Left lung (tissue), 10 donors: ENCODE data around the gene FAM151B. TPM values are rescaled to one million over a fixed set of nuclear protein-coding genes. Genes with fewer than 3 reads are reported as not detected.

Experiments used
- ATAC-seq: fragments of 200-7000 bp; cut with Tn5 transposase; one replicate; pipeline ENCODE4 v1.9.1; 2020; ENCODE audit warnings: moderate library complexity
- DNase-seq, 4 donors: peaks; one replicate each; pipeline ENCODE4 v3.0.0-alpha.2; 2013 to 2020
- H3K27ac ChIP-seq, 2 donors: fragments of 200-600 bp; sonication (generic) in 1 of 2; one replicate each; pipeline versions ENCODE4 v1.5.0 to v1.8.0; 2020 to 2021
- H3K27me3 ChIP-seq, 2 donors: fragments of 200-600 bp; sonication (generic) in 1 of 2; one replicate each; pipeline versions ENCODE4 v1.5.0 to v1.8.0; 2020 to 2021
- H3K36me3 ChIP-seq, 2 donors: fragments of 200-600 bp; sonication (generic) in 1 of 2; one replicate each; pipeline versions ENCODE4 v1.5.0 to v1.8.0; 2020 to 2021
- H3K4me1 ChIP-seq, 2 donors: fragments of 200-600 bp; one replicate each; pipeline ENCODE4 v1.8.0; 2021
- H3K4me3 ChIP-seq, 2 donors: fragments of 200-600 bp; sonication (generic) in 1 of 2; one replicate each; pipeline versions ENCODE4 v1.5.0 to v1.8.0; 2020 to 2021; ENCODE audit warnings: mild to moderate bottlenecking in 1 of 2
- H3K9me3 ChIP-seq, 2 donors: fragments of 200-600 bp; sonication (generic) in 1 of 2; one replicate each; pipeline versions ENCODE4 v1.5.0 to v1.8.0; 2020 to 2021
- intact Hi-C, 2 donors: fragments of 100-400 bp; cut with DNase I; formaldehyde crosslinking; loops; one replicate each; pipeline versions ENCODE4 v1.11.2 to v1.14.2; 2022
- polyA plus RNA-seq, 6 donors: library from polyadenylated mRNA; unstranded; fragments of 120-200 nt; gene quantifications; one replicate each; pipeline ENCODE4 v1.2.1, GENCODE V29; 2013; ENCODE audit not compliant: insufficient read length in 6 of 6
- total RNA-seq, 2 donors: library from RNA; stranded (reverse); fragmentation: NEBNext Ultra II Directional; extraction: Animal tissue kit (Norgen Biotek cat#: 25700); gene quantifications; one replicate each; pipeline ENCODE4 v1.2.1, GENCODE V29; 2021
- TF ChIP-seq, protein P1 (sequence below), 2 donors: fragments of 200-600 bp; sonication (generic) in 1 of 2; IDR thresholded peaks; one replicate each; pipeline versions ENCODE4 v1.5.0 to v1.8.0; 2021; ENCODE audit warnings: antibody characterized with exemption in 2 of 2
- donor health status: DM: no; HTN: yes; CAD: no.
- donor health status: DM: no; HTN: no; CAD: no.

Gene FAM151B
- total and polyA plus RNA-seq, 8 donors: 2.6 to 4.7 (median 3.0) TPM

DNA sequence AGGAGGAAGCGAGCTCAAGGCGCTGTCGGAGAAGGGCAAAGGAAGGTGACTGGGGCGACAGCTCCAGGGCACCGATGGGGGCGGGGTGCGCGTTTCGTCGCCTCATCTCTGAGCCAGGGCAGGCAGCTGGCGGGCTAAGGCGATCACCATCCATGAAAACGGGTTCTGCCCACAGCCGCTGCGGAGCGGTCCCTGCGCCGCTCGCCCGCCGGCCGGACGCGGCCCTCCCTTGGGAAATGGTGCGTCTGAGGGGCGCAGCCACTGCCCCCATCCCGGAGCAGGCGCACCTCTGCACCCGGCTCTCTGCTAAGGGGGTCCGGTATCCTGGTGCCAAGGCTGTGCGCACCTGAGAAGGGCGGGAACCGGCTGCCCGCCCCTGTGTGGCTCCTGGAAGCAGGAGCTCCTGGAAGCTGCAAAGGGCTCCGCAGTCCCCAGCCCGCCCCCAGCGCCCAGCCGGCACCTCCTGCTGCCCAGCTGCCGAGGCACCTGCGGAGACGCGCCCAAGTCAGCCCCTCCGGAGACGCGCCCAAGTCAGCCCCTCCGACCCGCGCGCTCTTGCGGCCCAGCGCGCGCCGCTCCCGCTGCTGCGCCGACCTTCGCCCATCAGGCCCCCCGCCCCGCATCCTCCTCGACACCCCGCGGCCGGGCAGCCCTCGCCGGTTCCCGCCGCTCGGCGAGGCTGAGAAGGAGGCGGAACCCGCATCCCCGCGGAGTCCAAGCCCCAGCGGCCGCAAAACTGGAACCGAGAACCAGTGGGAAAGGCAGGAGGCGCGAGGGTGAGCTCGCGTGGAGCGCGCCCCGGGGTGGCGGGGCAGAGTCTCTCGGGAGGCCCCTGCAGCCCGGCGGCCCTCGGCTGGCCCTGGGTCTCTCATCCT is 81.4 kb downstream of the FAM151B start:
- ATAC-seq (peak; percentile 32), DNase-seq (peak in 1 of 4 donors; percentile 87)
- H3K4me3 ChIP-seq: peak overlapping the region; percentile 29 to 58
- intact Hi-C loops: no loop called here
- no peak overlapping the region for H3K27ac ChIP-seq
- TF ChIP-seq, protein P1, sequence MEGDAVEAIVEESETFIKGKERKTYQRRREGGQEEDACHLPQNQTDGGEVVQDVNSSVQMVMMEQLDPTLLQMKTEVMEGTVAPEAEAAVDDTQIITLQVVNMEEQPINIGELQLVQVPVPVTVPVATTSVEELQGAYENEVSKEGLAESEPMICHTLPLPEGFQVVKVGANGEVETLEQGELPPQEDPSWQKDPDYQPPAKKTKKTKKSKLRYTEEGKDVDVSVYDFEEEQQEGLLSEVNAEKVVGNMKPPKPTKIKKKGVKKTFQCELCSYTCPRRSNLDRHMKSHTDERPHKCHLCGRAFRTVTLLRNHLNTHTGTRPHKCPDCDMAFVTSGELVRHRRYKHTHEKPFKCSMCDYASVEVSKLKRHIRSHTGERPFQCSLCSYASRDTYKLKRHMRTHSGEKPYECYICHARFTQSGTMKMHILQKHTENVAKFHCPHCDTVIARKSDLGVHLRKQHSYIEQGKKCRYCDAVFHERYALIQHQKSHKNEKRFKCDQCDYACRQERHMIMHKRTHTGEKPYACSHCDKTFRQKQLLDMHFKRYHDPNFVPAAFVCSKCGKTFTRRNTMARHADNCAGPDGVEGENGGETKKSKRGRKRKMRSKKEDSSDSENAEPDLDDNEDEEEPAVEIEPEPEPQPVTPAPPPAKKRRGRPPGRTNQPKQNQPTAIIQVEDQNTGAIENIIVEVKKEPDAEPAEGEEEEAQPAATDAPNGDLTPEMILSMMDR (IDR thresholded peaks at IDR 0.05): no peak
- H3K27me3 ChIP-seq: peaks cover 24 to 96% of the 10 kb centered on the region in 2 donors
- peaks cover 5 to 14% of the 10 kb centered on the region in 2 donors for H3K4me1 ChIP-seq
- no peaks in the 10 kb centered on the region for H3K36me3 ChIP-seq
- no peaks in the 10 kb centered on the region for H3K9me3 ChIP-seq

DNA sequence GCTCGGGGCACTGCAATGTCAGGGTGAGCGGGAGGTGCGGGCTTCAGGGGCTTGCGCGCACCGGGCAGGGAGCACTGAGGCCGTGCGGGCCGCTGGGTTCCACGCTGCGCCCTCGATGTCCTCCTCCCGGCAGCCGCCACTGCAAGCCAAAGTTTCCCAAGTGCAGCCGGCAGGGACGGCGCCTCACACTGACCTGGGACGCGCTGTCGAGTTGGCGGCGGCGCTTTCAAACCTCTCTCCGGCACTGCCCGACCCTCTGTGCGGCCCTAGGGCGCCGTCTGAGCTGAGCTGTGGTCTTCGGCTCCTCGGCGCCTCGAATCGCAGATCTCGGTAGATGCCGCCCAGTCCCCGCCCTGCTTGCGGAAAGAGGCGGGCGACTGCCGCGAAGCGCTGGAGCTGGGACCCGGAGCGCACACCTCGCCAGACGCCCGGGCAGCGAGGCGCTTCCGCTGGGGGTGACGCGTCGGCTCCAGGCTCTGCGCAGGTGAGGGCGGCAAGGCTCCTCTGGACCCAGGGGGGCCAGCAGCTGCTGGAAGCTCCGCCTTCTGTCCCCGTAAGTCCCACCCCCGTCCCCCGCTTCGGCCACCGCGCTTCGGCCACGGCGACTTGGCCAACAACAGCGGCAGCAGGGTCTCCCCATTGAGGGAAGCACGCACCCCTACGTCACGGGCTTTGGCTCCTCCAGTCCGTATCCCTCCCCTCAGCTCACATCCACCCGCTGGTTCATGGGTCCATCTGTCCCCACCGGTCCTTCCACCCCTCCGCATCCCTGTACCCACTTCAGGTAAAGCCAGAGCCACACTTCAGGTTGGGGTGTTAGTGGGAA is 82.3 kb downstream of the FAM151B start, which contains the start of gene ANKRD34B:
Gene ANKRD34B, minus strand, starts transcription at position 320 of the 826 bp plus-strand sequence. CDS start 10,261 bp downstream, outside the sequence.
- Histone ChIP-seq H3K36me3 (no peaks in the 10 kb centered on the region), H3K27me3 (peaks cover 24 to 97% of the 10 kb centered on the region in 2 donors), H3K4me3 (peak within 1 kb of the TSS; percentile 29 to 58), H3K4me1 (peaks cover 5 to 14% of the 10 kb centered on the region in 2 donors), H3K27ac (no peak within 1 kb of the TSS), H3K9me3 (no peaks in the 10 kb centered on the region)
- DNase-seq (peak in 2 of 4 donors; percentile 16 to 87), ATAC-seq (peak; percentile 75)
- TF ChIP-seq, protein P1 (IDR thresholded peaks at IDR 0.05): no peak
- intact Hi-C loops: no loop called here

DNA sequence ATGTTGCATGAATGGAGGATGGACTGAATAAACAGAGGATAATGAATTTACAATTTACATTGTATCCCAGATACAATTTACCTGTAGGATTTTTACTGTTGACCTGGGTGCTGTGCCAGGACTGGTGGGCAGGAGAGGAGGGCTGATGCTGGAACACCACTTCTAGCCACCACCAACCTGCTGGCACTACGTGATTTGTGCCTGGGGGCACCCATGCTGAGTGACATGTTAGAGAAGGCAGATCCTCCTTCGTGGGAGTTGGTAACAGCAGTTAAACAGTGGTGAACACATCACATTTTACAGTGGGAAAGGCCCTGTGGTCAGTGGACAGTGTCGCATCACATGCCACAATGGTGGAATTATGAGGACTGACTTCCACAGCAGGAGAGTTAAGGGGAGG is 85.2 kb downstream of the FAM151B start:
- Histone ChIP-seq H3K27ac (no peak overlapping the region), H3K9me3 (no peaks in the 10 kb centered on the region), H3K27me3 (peaks cover 28 to 79% of the 10 kb centered on the region in 2 donors), H3K4me1 (peaks cover 5 to 14% of the 10 kb centered on the region in 2 donors), H3K36me3 (no peaks in the 10 kb centered on the region), H3K4me3 (no peak overlapping the region)
- TF ChIP-seq, protein P1 (IDR thresholded peaks at IDR 0.05): no peak
- intact Hi-C loops: no loop called here
- ATAC-seq (no peak), DNase-seq (no peak)

DNA sequence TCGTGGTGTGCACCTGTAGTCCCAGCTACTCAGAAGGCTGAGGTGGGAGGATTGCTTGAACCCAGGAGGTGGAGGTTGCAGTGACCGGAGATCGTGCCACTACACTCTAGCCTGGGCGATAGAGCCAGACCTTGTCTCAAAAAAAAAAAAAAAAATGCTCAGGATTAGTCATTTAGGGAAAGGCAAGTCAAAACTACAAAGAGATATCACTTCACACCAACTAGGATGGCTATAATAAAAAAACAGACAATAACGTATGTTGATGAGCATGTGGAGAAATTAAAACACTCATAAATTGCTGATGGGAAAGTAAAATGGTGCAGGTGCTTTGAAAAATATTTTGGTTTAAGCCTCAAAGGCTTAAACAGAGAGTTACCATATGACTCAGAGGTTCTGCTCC is 88.5 kb downstream of the FAM151B start:
- Histone ChIP-seq H3K27ac (no peak overlapping the region), H3K36me3 (no peaks in the 10 kb centered on the region), H3K4me1 (no peaks in the 10 kb centered on the region), H3K4me3 (no peak overlapping the region), H3K9me3 (no peaks in the 10 kb centered on the region), H3K27me3 (peaks cover 4 to 45% of the 10 kb centered on the region in 2 donors)
- ATAC-seq (no peak), DNase-seq (no peak)
- intact Hi-C loops: no loop called here
- TF ChIP-seq, protein P1 (IDR thresholded peaks at IDR 0.05): no peak

DNA sequence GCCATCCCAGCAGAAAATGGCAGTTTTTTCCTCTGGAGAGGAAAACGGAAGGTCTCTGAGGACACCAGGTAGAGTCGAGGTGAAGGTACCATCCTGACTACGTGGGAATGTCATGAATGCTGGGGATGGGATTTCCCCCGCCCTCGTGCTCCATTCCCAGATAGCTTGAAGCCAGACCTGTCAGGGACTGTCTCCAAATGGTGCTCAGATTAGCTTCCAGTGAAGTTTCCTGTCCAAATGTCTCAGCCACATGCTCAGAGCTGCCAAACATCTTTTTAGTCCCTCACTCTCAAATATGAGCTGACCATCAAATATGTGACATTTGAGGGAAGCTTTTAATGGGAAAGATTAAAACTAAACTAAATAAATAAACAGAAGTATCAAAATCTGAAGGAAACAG is 89.8 kb downstream of the FAM151B start:
- peaks cover 4 to 32% of the 10 kb centered on the region in 2 donors for H3K27me3 ChIP-seq
- no peaks in the 10 kb centered on the region for H3K4me1 ChIP-seq
- no peaks in the 10 kb centered on the region for H3K36me3 ChIP-seq
- ATAC-seq (no peak), DNase-seq (no peak)
- no peak overlapping the region for H3K27ac ChIP-seq
- H3K9me3 ChIP-seq: no peaks in the 10 kb centered on the region
- no peak overlapping the region for H3K4me3 ChIP-seq
- intact Hi-C loops: no loop called here
- TF ChIP-seq, protein P1 (IDR thresholded peaks at IDR 0.05): no peak
